Skeletal muscle cell (primary cell): ENCODE results near the gene FMNL2.

ENCODE experiments used
- DNase-seq: peaks from one replicate; pipeline ENCODE4 v3.0.0-alpha.2; 2010; ENCODE audit warnings: low read depth
- H3K4me3 ChIP-seq: 2 replicates; pipeline ENCODE4 v1.5.1; 2011; ENCODE audit warnings: low read depth, mild to moderate bottlenecking, control low read depth, low read length, moderate library complexity

Gene FMNL2

DNA sequence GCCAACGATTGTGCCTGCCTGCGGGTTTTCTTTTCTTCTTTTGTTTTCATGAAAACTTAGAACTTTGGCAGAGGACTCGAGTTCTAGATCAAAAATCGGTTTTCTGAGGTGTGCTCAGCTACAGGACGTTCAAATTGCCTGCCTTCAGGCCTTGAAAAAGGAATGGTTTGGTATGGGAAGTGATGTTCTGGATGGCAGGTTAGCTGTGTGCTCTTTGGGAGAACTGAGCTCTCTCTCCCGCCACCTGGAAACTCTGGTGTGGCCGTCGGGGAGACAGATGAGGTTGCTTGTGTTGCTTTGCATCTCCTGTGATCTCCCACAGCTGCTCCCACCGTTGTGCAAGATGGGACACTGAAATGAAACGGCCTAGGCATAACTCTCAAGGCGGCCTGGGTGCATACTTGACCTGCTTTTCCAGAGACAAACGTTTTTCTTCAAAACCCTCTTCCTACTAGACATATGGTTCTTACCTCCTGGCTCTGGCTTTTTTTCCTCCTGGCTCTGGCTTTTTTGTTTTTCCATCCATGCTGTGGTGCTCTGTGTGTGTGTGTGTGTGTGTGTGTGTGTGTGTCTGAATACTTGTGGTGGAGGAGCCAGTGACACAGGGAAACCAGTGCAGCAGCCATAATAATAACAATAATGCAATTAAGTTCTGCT lies 2.0 kb downstream of the FMNL2 start:
- DNase-seq = no peak
- H3K4me3 ChIP-seq = peak overlapping the region; percentile 84

- peak overlapping the region; percentile 84 for H3K4me3 ChIP-seq
- no peak for DNase-seq
Measured at GRCh38 chr2:152337511-152337903, 2.5 kb downstream of the FMNL2 start.

GRCh38 chr2:152339556-152340286 lies 4.7 kb downstream of the FMNL2 start:
- DNase-seq = no peak
- H3K4me3 ChIP-seq = no peak overlapping the region

DNA sequence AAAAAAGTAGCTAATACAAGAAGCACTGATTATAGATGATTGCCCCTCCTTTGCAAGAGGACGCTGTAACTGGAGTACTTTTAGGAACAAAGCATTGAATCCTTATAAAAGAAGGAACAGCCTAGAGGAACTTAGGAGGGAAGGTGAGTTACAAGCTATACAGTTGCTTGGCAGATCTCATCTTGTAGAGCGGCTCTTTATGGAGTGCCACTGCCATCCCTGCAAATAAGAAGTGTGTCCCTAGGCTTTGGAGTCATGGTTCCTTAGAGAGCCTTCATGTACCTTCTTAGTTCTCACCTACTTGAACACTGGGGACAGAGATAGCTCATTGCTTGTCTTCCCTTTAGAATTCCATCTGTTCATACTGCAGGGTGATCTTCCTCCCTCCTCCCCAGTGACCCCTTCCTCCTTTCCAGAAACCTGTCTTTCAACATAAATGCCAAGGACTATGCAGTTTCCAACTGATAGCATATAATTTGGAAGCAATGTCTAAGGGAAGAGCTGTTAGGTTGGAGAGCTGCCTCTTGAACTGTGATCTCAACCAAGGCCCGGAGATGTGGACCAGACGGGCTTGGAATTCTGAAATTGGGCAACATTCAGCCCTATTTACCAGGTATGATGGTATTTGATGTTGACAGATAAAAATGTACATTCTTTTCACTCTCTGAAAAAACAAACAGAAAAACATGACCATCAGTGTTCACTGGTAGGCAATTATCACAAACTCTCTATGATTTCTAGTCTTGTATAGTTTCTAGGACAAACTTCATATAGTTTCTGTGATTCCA lies 7.5 kb downstream of the FMNL2 start:
- no peak overlapping the region for H3K4me3 ChIP-seq
- DNase-seq = no peak

- DNase-seq = no peak
- no peak overlapping the region for H3K4me3 ChIP-seq
Measured at GRCh38 chr2:152343426-152343825, 8.5 kb downstream of the FMNL2 start.

GRCh38 chr2:152344579-152345195 lies 9.7 kb downstream of the FMNL2 start:
- no peak overlapping the region for H3K4me3 ChIP-seq

GRCh38 chr2:152347076-152347475 lies 12.1 kb downstream of the FMNL2 start:
- no peak overlapping the region for H3K4me3 ChIP-seq
- DNase-seq = no peak

More at GRCh38 chr2:152344579-152345195, 9.7 kb downstream of the FMNL2 start:
- no peak for DNase-seq

GRCh38 chr2:152348388-152348787 lies 13.4 kb downstream of the FMNL2 start:
- no peak overlapping the region for H3K4me3 ChIP-seq
- no peak for DNase-seq

- H3K4me3 ChIP-seq = no peak overlapping the region
- no peak for DNase-seq
Measured at GRCh38 chr2:152349416-152349815, 14.4 kb downstream of the FMNL2 start.

- DNase-seq = no peak
Measured at GRCh38 chr2:152350155-152350679, 15.2 kb downstream of the FMNL2 start.

DNA sequence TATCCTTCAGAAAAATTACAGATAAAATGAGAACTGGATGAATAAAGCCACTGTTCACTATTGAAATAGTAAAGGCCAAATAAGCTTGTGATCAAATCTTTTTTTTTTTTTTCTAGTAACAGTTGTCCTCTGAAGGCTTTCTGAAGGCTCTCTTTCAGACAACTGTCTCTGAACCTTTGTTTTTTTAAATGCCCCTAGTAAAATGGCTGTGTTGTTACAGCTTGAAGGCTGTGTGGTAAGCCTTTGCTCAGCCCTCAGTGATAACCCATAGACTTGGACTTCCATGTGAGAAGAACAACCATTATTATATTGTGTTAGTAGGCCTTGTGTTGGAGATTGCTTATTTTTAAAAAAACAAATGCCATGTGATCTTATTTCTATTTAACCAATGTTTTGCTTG lies 17.6 kb downstream of the FMNL2 start:
- H3K4me3 ChIP-seq = no peak overlapping the region
- DNase-seq = no peak

More at GRCh38 chr2:152350155-152350679, 15.2 kb downstream of the FMNL2 start:
- H3K4me3 ChIP-seq = no peak overlapping the region

DNA sequence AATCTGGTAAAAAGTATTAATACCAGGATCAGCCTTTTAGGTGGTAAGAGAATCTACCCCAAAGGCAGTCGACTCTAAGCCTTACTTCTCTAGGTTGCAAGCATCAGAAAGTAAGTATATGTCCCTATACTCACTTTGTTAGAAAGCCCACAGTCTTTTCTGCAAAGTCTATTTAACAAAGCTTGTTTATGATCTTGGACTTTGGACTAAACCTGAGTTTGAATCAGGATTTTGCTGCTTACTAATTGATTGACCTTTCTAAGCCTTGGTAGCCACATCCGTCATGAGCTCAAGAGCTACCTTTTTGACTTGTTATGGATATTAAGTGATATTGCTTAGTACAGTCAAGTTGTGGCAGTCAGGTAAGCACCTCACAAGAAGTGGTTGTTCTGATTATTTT lies 18.4 kb downstream of the FMNL2 start:
- no peak for DNase-seq
- no peak overlapping the region for H3K4me3 ChIP-seq

DNA sequence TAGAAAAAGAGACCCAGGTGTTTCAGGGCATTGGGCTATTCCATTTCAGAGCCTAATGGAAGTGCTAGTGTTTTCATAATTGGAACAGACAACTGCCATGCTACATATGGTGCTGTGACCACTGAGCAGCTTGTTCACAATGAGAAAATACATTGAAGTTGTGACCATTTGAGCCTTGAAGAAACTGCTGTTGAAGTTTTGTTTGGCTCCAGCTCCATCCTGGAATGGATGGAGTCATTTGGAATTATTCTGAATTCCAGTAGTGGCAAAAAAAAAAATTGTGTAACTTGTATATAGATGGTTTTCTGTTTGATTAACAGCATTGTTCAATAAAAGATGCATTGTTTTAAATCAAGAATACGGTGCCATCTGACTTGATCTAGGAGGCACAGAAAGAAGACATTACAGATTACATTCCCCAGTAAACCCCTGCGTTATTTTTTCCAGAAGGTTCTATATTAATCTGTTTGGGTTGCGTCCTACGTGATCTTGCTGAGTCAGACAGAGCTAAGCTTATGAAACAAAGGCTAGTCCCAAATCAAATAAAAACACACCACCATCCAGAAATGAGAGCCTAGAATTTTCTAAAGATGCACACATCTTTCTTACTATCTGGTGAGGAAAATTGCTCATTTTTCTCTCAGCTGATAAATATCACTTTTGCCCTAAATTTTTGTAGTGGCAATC lies 19.2 kb downstream of the FMNL2 start:
- DNase-seq = no peak
- H3K4me3 ChIP-seq = no peak overlapping the region

DNA sequence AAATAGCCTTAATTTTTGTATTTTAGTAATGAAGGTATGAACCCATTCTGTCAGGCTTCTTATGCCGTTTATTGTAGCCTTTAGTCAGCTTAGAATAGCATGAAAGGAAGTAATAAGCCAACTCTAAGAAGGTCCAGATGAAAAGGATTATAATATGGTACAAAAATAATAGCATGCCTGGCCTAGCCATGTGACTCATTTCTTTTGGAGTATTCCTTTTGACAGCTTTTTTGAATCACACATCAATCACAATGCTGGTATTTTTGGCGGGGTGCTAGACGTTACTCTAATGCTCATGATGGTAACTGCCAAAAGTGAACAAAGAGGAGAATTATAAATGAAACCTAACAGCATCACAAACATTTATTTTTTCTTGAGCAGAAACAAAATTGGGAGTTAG lies 19.9 kb downstream of the FMNL2 start:
- DNase-seq = no peak
- H3K4me3 ChIP-seq = no peak overlapping the region

DNA sequence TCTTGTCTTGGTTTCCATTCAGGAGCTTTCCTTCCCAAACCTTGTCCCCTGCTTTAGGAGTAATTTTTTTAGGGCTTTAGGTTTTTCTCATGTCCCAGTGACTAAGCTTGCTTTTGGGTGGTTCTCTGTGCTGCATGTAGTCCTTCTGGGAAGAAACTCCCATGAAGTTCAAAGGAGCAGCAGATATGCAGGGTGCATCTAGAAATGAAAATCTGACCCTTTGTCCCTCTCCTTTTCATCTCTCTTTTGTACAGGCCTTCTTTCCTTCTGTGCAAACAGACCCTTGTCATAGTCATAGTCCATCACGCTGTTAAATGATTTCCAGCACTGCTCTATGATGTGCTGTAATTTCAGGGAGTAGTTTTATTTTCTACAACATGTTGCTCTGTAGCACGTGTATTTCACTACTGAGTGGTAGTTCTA lies 20.4 kb downstream of the FMNL2 start:
- no peak for DNase-seq

DNA sequence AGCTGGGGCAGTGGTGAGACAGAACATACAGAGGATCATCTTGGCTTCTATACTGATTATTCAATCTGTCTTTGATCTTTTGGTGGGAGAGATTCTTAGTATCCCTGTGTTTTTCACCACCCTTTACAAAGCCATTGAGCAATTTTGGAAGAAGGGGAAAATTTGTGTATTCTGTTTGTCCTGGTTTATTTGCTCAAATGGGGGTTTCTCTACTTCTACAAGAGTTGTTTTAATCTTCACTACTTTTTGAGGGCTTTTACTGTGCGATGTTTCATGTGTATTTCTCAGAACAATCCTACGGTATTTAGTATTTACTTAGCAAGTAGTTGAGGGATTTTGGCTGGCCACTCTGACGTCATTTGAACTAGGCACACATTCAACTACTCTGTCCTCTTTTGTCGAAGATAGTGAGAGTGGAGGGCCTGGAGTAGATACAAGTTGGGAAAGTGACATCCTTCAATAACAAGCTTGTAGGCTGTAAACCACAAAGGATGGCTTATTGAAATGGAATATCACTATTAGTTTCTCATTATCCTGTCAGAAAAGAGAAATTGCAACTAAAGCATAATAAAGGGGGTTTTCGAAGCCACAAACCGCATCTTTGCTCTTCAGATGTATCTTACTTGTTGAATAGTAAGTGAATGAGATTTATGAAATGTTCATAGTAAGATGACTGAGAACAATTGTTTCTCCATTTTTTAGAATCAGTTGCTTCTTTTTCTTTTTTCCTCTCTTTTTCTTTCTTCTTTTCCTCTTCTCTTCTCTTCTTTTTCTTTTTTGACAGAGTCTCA lies 24.8 kb downstream of the FMNL2 start:
- no peak for DNase-seq
- H3K4me3 ChIP-seq = no peak overlapping the region

More for the DNA sequence above, 20.4 kb downstream of the FMNL2 start:
- H3K4me3 ChIP-seq = no peak overlapping the region

DNA sequence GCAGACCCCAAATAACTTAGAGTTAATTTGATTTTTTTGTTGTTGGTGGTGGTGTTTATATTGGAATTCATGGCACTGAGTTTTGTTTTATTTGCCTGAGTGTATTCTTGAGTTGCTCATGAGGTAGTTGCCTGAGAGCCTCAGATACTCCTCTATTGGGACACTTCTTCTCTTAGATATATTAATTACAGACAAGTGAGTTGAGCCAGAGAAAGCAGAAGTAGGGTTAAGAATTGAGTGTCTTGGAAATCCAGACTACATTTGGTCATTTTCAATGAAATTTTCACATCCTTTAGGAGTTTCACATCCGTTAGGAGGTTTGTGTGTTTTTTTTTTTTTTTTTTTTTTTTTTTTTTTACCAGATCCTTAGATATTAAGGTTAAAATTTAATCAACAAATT lies 29.0 kb downstream of the FMNL2 start:
- H3K4me3 ChIP-seq = no peak overlapping the region
- DNase-seq = no peak
